A549 treated with Mapracorat at 1 μM for 4 hours (cell line): Measurements from ENCODE around the gene FAM200A. TPM values are rescaled to one million over a fixed set of nuclear protein-coding genes. Genes with fewer than 3 reads are reported as not detected.

Experiments used
- total RNA-seq: library from RNA; stranded (reverse); fragments of 200-300 nt; extraction: Qiagen RNA extraction; gene quantifications from 5 replicates; pipeline ENCODE4 v1.2.3, GENCODE V29; 2022

FAM200A gene
- 4.2 to 6.7 TPM (median 6.2 TPM) in 5 replicates for total RNA-seq

DNA sequence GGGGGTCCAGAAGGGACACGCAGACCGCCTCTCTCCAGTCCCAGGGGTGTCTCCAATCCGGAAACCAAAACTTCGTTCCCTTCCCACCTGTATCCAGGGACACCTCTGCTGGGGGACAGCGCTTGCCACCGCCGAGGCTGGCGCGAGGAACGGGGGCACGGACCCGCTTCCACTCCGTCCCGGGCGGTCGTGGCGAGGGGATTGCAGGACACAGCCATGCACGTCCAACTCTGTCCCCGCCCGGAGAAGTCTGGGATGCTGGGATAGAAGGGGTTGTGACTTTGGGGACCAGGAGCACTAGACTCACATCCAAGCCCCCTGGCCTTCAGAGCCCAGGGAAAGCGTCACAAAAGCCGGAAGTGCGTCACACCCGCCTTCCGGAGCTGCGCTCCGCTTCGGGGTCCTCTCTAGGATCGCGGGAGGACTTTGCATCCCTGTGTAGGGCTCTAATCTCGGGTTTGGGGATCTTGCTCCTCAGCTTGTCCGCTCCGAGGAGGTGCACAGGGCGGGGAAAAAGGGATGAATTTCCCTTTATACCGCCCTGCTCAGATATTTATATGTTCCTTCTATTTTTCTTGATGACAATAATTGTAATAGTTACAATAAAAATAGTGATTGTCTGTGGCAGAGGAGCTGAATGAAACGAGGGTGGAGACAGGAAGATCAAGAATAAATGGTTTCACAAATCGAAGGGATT, at the start of gene FAM200A:
Gene FAM200A, minus strand, starts transcription at position 348 of the 697 bp plus-strand sequence. CDS start 3,707 bp downstream, outside the sequence.

DNA sequence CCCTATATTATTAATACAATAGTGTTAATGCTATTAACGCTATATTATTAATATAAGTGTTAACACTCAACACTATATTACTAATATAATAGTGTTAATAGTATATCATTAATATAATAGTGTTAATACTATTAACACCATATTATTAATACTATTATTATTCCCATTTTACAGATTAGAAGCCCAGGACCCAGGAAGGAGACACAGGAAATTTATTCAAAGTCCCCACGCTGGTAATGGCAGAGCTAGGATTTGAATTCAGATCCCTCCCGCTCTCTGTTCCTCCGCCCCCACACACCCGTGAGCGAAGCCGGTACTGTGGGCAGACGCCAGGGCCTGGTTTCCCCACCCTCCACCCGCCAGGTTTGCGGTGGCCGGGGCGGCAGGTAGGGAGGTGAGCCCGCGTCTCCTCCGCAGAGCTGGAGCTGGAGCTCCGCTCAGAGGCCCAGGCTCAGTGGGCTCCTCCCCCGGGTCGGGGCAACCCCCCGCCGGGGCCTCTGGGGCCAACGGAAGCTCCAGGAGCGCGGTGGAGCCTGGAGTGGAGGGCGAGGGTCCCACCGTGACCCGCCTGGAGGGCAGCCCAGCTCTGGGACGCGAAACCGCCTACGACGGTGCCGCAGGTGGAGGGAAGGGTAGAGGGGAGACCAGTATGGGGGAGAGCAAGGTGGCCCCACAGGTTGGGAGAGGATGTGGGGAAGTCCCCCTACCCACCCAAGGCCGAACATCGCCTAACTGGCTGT, 46.0 kb upstream of the FAM200A start, which contains the start of gene TMEM225B:
Gene TMEM225B, plus strand, starts transcription at position 506 of the 740 bp plus-strand sequence. CDS start 6,122 bp downstream, outside the sequence.

DNA sequence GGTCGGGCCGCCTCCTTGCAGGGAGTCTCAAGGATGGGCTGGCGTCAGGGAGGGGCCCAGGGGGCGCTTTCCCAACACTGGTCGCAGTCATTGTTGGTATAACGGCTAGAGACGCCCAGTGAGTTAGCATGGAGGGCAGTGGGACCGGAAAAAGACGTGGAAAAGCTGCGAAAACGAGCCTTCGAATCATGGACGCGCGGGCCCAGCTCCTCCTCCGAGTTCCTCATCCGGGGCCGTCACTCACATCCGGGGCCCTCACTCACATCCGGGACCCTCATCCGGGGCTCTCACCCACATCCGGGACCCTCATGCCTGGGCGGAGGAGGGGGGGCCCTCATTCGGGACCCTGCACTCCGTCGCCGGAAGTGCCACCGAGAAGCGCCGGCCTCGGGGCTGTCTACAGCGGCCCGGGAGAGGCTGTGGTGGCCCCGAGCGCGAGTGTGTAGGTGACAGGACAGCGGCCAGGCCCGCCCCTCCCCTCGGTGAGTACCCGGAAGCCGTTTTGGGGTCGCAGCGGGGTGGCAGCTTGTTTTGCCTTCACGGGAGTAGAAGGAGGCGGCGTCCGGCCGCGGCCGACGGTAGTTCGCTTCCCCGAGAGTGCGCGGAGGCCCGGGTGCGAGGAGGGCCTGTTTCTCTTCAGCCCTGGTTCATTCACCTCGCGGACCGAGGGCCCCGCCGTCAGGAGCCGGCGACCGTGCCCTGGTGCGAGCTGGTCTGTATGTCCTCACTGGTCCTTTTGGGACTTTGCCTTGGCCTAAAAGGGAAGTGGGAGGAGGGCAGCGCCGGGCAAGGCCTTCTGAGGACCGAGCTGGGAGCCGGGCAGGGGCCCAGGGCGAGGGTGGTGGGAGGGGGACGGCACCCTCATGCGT, 6.6 kb upstream of the FAM200A start, which contains the start of gene ZNF655:
Gene ZNF655, plus strand, starts transcription at position 337 of the 869 bp plus-strand sequence. CDS start 1,918 bp downstream, outside the sequence.

DNA sequence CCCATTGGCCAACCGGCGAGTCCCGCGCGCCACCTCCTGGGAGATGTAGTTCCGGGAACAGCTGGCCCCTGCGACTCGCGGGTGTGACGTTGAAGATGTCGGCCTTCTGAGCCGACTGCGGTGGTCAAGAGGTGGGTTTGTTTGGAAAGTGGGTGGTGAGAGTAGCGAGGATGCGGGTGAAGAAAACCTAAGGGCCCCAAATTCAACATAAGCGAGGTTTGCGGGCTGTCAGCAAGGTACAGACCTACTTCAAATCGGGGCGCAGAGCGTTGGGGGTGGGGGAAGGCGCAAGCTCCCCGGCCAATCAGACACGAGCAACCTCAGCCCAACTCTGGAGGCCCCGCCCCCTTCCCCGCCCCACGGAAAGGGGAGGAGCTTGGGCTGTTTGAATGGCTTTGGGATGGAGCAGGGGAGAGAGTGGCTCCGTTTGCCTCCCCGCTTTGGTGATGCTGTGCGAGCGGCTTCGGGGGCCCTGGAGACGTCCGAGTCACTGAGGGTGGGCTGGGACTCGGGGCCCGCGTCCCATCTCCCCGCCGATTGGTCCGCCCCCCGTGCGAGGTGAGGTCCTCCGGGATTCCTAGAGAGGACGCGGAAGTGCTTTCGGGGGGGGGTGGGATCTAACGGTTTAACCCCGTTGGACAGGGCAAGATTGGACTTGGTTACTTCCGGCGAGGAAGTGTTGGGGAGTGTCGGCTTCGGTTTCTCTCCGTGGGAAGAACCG, 47.2 kb downstream of the FAM200A start, which contains the start of gene ZKSCAN5:
Gene ZKSCAN5, plus strand, starts transcription at position 60 of the 721 bp plus-strand sequence. CDS start 1,383 bp downstream, outside the sequence.

DNA sequence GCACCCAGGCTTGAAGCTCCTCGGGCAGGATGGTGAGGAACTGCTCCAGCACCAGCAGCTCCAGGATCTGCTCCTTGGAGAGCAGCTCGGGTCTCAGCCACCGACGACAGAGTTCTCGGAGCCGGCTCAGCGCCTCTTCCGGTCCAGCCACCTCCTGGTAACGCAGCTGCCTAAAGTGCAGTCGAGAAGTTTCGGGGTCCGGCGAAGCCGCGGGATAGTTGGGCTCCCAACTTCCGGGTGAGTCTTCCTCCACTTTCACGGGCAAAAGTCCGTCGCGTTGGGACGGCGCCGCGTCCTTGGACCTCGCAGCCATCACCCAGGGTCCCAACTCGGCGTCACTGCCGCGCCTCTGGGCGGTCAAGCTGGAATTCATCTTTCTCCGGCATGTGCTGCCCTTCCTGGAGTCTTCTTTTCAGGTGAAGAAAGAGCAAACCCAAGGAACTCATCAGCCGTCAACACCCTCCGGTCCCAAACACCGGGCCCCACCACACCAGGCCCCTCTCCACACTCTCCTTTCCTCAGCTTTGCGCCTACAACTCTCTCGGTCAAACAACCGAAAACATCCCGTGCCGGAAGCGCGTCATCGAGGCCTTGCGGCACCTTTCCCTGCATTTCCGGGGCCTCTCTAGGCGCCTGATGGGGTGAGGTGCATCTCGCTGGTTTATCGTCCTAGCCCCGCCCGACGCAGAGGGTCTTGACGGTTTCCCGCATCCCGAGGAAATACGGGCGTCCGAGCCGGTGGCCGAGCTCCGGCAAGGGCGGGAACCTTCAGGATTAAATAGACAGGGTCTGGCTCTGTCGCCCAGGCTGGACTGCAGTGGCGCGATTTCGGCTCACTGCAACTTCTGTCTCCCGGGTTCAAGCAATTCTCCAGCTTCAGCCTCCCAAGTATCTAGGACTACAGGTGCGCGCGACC, 51.9 kb downstream of the FAM200A start, which contains the start of gene ZNF394:
Gene ZNF394, minus strand, starts transcription at position 561 of the 916 bp plus-strand sequence. Its CDS starts 188 bp downstream, at position 373.

Other genes starting within 250 kb of the FAM200A start
- gene ARPC1A, start 226.2 kb downstream of the FAM200A start, total RNA-seq, result 118 to 141 TPM (median 124 TPM) in 5 replicates
- 276 to 303 TPM (median 289 TPM) in 5 replicates for gene ARPC1B, start 177.4 kb downstream of the FAM200A start, total RNA-seq
- gene PDAP1, start 143.5 kb downstream of the FAM200A start, total RNA-seq, result 170 to 212 TPM (median 175 TPM) in 5 replicates
- 136 to 147 TPM (median 142 TPM) in 5 replicates for gene BUD31, start 143.1 kb downstream of the FAM200A start, total RNA-seq
- 5.4 to 9.1 TPM (median 6.6 TPM) in 5 replicates for gene PTCD1, start 113.3 kb downstream of the FAM200A start, total RNA-seq
- 33.6 to 45.5 TPM (median 41.0 TPM) in 5 replicates for gene CPSF4, start 113.2 kb downstream of the FAM200A start, total RNA-seq
- gene ATP5MF, start 85.9 kb downstream of the FAM200A start, total RNA-seq, result 891 to 1,436 TPM (median 906 TPM) in 5 replicates
- 7.1 to 9.6 TPM (median 9.5 TPM) in 5 replicates for gene ZNF789, start 79.2 kb downstream of the FAM200A start, total RNA-seq
- gene ZNF394, start 51.8 kb downstream of the FAM200A start, total RNA-seq, result 15.9 to 18.8 TPM (median 17.9 TPM) in 5 replicates
- gene ZKSCAN5, start 47.5 kb downstream of the FAM200A start, total RNA-seq, result 8.9 to 10.1 TPM (median 9.2 TPM) in 5 replicates
- 52.5 to 59.0 TPM (median 54.6 TPM) in 5 replicates for gene ZNF655, start 6.5 kb upstream of the FAM200A start, total RNA-seq
- gene TMEM225B, start 46.2 kb upstream of the FAM200A start, total RNA-seq, result 0.38 to 1.2 TPM (median 0.84 TPM) in 5 replicates
- 7.3 to 10.2 TPM (median 8.9 TPM) in 5 replicates for gene ZSCAN25, start 64.8 kb upstream of the FAM200A start, total RNA-seq
- gene CYP3A5, start 127.9 kb upstream of the FAM200A start, total RNA-seq, result 0.99 to 1.9 TPM (median 1.2 TPM) in 5 replicates
- 0.06 to 0.07 TPM in 2 of 5 replicates, not detected in the others for gene CYP3A7, start 183.1 kb upstream of the FAM200A start, total RNA-seq
- gene CYP3A4, start 232.1 kb upstream of the FAM200A start, total RNA-seq, result 0.09 to 0.10 TPM in 2 of 5 replicates, not detected in the others